GM18498 (cell line): Measurements from ENCODE around the gene ITGA3.

Source experiments
- ATAC-seq: cut with Tn5 transposase; IDR thresholded peaks from one replicate; pipeline ENCODE4 v1.9.1; 2021; ENCODE audit warnings: mild to moderate bottlenecking, moderate library complexity; ENCODE audit not compliant: unreplicated experiment

The ITGA3 gene

DNA sequence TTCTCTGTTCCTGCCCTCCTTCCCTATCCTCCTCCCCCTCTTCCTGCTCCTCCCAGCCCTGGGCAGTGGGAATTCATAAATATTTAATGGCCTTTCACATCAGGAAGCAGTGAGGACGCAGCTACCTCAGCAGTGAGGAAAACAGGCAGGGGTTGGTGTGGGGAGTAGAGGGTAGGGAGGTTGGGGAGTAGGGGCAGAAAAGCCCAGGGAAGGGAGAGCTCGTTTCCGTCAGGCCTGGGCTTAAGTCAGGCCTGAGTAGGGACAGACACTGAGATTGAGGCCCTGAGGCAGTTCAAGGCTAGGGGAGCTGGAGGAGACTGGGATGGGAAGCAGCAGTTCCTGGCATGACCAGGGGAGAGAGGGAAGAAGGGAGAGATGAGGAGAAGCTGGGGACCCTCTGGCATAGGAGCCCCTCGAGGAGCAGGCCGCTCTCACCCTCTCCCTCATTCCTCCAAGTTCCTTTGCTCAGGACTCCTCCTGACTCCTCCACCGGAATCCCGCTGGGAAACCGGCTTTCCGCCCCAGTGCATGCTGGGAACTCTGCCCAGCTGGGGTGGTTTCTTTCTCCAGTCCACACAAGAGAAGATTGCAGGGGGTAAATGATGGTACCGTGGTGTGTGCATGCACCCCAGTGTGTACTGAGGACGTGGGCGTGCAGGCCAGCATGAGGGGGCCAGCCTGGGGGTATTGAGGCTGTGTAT lies 67.9 kb downstream of the ITGA3 start:
- ATAC-seq = no peak

DNA sequence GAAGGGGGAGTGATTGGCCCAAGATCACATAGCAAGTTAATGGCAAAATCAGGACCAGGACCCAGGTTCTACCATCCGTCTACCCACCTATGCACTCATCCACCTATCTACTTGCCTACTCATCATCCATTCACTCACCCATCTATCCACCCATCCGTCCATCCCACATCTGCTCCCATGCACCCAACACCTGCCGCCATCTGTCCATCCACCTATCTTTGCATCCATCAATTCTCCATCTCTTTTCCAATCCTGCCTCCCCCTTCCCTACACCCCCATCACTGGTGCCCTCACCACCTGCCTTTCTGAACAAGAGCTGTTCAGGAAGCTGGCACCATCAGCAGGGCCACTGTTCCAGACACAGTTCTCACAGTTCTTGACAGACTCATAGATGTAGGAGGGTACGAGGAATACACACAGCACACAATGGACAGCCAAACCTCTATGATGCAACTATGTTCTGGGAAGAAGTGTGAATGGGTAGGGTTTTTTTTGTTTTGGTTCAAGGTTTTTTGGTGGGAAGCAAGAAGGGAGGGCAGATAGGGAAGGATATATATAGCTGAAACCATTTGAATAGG lies 69.6 kb downstream of the ITGA3 start:
- ATAC-seq = no peak

DNA sequence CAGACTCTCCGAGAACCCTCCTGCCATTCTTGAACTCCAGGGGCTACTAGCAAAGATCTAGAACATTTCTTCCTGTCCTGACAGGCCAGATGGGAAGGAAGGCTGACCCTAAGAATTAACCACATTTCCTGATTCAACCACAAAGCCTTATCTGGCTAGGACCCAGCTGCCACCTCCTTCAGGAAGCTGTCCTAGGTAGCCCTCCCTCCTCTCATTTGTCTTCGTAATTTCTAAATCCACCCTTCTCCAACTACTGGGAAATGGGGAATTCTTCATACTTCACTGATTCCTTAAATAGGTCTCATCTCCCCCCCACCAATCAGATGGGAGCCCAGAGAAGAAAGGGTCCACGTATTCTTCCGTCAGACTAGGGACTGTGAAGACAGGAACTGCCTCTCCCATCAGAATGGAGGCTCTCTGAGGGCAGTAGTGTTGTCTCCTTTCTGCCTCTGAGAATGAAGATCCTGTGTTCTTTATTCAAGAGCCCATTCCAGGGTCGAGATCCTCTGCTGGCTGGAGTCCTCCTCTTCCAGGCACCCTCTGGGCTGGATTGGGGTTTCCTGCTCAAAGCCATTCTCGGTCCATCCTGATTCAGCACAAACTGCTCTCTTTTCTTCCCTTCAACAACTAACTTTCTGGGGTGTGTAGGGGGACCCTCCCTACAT lies 71.9 kb downstream of the ITGA3 start:
- no peak for ATAC-seq

DNA sequence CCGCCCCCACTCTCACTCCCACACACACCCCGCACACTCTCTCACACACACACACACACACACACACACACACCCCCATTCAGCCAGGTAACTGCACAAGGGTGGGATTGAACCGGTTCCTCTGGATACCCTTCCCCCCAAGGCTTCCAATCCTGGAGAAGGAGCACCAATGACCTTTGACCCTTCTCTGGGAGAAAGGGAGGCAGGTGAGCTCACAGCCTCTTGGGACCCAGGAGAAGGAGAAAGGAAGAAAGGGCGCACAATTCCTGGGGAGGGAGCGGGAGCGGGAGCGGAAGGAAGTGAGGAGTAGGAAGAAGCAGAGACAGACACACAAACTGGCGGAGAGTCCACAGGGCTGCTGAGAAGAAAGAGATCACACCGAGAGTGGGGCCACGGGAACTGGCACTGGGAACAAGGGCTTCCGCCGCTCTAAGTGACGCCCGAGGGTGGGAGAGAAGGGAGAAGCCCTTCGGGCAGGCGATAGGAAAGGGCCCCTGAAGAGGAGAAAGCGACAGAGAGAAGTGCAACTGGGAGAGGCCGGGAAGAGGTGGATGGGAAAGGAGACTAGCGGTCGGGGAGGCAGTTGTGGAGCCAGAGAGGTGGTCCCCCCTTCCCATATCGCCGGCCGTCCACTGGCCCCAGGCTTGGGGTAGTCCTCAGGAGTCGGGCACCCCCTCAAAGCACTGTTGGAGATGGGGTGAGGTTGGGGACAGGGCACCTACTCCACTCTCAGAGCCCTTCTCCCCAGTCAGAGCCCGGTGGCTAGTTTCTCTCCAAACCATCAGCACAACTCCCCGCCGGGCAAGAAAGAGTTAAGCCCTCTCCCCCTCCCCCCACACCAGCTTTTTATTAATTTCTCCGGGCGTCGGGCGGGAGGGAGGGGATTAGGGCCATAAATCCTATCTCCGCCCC lies 72.8 kb downstream of the ITGA3 start:
- ATAC-seq = no peak

DNA sequence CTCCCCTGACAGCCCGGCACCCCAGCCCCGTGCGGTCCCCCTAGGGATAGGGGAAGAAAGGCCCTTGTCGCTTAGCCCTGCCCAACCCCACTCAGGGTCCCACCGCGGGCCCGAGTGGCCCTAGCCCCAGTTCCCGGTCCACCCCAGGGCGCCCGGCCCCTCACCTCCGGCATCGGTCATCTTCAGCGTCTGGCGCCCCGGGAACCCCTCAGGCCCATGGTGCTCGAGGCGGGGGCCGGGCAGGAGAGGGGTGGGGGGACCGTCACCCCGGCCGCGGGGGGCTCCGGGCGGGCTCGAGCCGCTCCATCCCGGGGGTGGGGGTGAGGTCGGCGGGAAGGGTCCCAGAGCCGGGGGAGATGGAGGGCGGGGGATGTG lies 73.4 kb downstream of the ITGA3 start:
- no peak for ATAC-seq

DNA sequence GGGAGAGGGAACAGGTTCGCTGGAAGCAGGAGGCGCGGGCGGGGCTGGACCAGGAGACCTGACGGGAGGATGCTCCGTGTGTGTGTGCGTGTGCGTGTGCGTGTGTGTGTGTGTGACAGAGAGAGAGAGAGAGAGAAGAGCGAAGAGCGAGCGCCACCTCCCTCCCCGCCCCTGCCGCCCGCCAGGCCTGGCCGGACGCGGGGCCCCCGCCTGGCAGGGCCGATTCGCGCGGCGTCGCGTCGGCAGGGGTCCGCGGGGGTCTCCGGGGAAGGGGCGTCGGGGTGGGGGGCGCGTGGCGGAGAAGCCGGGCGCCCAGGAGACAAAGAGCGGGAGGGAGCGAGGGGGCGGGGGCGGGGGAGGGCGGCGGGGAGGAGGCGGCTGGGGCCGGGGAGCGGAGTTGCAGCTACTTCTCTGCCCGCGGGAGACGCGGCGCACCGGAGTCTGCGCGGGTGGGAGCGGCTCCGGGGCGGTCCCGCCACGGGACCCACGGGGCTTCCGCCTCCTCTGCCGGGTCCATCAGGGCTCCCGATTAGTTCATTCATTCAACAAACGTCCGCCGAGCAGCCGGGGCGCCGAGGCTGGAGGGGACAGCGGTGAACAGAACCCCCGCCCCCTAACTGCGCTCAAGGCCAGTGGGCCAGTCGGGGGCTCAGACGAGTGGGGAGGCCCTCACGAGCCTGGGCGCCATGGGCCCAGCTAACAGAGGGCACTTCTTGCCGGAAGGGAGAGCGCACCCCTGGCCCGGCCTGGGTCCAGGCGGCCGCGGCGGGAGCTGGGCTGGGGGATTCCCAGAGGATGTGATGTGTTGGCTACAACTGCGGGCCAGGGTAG lies 74.0 kb downstream of the ITGA3 start, which contains the start of gene SAMD14:
SAMD14 (minus strand) TSS at position 433 of the 831 bp plus-strand sequence. CDS start 5,201 bp downstream, outside the sequence.
- ATAC-seq = no peak

DNA sequence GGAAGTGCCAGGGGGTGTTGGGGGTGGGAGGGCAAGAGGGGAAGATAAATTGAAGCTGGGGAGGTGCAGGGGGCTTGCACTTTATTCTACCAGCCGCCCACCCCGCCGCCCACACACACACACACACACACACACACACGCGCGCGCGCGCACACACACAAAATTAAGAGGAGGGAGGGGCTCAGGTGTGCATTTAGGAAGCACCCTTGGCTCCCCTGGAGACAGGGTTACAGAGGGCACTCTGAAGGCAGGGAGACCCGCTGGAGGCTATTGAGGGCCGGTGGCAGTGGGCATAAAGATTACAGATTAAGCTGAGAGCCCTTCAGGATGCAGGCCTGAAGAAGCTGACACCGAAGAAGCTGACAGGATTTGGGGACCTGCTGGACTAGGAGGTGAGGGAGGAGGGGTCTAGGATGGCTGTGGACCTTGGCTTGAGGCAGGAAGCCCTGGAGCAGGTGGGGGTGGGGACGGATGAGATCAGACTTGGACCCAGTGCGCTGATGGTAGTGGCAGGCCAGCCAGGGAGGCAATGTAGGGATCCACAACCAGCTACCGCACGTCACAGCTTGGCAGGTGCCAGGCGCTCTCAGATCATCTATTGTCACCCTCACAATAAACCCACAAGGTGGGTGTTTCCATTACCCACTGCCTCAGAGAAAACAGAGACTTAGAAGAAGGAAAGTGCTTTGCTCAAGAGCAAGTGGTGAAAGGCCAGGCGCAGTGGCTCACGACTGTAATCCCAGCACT lies 74.8 kb downstream of the ITGA3 start:
- ATAC-seq = no peak

DNA sequence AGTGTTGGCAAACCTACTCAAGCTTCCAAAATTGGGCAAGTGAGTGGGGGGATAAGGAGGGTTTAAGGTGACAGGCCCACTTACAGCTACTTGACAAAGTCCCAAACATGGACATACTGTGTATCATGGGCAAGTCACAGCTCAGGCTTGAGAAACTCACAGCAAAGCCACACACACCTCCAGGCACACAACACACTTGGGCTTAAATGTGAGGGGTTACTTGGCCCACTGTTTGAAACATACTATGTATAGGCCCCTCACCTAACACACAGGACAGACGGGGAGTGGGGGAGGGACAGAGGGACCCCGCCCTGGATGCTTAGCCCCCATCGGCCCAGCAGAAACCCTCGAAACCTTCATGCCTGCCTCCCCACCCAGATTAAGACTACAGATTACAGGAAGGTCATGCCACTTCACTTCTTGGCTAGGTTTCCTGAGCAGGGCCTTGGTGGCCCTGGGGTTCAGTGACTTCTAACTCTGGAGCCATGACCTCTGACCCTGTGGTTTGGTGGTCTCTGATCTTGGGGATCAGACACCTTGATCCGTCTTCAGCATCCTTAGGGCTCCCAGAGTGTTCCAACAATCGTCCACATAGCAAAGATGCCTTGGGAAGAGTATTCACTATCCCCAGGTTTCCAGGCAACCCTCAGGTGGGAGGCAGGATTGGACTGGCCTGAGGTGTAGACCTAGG lies 76.3 kb downstream of the ITGA3 start:
- ATAC-seq = no peak

DNA sequence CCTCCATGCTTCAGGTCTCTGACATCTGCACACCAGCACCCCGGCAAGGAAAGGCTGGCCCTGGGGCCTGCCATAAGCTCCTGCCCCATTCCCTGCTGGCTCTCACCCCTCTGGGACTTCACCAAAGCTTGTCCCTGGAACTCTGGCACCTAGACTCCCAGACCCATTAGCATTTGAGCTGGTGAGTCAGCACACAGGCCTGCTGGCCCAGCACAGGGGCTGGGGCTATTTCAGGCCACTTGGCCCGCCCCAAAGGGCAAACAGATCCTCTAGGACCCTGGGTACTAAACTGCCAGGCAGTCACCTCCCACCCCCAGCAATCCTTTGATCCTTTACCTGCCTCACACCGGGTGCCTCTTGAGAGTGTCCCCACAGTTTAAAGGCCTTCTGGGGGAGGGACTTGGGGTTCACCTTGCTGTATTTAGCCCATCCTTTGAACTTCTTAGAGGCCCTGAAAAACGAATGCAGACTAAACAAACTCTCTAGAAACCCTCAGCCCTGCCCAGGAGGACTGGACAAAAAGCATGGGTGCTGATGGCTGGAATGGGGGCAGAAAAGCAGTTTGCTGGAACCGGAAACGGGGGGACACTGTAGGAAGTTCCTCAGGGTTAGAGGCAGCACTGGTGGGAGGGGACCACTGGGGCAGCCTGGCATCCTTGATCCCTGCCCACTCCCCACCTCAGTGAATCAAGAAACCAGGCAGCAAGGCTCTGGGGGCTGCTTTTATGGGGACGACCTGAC lies 77.3 kb downstream of the ITGA3 start:
- no peak for ATAC-seq

DNA sequence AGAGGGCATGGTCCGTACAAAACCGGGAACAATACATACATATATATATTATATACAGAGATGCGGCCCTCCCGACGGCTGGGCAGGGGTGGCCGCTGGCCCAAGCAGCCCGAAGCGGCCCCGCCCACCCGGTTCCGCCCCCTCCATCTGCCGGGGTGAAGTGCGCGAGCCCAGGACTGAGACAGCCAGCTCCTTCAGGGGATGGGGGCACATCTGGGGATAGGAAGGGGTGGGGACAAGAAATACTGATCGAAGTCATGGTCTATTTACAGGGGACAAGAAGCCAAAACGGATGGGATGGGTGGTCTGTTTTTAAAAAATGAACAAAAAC lies 77.8 kb downstream of the ITGA3 start:
- no peak for ATAC-seq

DNA sequence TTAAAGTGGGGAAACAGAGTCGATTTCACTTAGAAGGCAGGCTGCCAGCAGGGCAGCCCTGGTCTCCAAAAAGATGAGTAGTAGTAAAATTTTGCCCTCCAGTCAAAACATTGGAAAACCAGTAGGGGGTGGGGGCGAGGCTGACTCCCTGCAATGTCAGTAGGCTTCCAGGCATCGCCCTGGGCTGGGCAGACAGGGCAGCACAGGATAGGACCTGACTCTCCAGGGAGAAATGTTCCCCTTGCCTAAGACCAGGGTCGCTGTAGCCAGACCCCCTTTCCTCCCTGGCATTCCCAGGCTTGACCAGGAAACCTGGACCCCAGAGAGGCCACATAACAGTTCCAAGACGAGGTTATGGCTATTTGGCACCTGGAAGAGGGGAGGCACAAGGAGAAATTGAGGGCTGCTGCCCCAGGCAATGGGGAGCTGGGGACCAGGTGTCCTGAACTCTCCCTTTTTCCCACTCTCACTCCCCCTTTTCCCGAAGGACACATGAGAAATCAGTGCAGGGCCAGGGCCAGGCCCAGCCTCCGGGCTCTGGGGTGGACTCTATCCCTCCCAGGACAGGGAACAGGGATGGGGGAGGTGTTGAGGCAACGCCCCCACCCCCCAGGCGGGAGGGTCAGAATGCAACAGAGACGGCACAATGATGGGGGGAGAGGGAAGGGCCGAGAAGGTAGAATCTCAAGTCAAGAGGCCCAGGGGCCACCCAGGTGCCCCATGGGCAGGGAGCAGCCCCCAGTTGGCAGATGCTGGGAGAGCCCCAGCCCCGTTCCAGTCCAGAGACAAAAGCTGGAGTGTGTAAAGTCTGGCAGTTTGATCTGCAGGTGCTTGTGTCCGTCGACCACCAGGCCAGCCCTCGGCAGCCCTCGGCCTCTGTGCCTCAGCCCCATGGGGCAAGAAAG lies 78.5 kb downstream of the ITGA3 start:
- no peak for ATAC-seq

DNA sequence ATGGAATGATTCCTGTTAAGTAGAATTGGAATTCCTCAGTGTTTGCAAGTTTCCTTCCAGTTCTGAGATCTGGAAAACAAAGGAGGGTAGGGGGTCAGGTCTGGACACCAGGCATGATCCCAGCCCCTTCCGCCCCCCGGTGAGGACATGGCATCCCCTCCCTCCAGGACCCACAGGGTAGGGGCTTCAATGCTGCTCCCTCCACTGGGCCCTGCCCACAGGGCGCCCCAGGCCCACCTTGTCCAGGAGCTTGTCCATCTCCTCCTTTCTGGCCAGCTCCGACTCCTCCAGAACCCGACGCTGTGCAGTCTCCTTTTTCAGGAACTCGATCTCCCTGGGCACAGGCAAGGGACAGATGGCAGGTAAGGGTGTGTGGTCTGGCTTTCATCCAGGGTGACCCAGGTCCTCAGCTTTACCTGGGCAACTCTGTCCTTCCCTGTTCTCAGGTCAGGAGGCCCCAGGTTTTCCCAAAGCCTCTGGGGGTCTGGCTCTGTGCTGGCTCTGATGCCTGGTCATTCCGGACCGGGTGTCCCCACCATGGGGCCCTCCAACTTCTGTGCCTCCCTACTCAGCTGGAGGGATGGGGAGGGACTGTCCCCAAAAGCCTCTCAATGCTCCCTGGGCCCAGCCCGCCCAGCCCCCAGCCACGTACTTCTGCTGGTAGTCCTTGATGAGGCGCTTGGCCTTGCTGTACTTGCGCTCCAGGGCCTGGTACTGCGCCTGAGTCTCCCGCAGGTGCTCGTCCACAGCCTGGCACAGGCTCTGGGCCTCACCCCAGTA lies 79.6 kb downstream of the ITGA3 start:
- no peak for ATAC-seq

DNA sequence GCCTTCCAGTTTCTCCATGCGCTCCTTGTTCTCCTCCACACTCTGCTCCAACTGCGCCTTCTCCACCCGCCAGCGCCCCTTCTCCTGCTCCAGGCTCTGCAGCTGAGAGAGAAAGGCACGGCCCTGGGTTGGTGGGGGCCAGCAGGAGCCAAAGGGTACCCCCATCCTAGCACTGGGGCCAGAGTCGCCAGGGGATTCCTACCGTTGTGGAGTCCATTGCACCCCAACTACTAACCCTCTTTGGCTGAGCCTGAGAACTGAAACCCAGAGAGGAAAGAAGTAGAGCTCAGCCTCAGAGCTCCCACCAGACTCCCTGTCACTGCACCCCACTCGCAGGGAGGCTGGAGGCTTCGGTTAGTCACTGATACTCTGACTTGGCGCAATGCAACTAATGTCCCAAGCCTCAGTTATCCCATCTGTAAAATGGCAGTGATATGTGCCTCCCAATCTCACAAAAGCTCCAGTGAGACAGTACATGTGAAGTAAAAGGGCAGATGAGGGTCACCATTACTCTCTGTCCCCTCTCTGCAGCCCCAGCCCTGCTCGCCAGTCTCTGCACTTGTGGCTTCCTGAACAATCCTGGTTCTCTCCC lies 80.3 kb downstream of the ITGA3 start:
- ATAC-seq = no peak

DNA sequence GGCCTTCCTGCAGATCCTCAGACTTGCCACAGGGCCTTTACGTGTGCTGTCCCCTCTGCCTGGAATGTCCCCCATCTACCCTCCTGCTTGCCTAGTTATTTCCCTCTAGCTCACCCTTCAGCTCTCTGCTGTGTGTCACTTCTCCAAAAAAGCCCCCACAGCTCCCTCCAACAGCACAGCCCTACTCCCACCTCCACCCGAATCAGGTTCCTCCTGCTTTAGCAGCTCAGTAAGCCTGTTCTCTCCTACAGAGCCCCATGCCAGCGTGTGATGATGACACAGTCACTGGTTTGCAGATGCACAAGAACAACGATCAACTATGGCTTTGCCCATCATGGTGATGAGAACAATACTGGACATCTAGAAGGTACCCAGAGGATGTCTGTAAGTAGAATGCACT lies 81.1 kb downstream of the ITGA3 start:
- no peak for ATAC-seq

DNA sequence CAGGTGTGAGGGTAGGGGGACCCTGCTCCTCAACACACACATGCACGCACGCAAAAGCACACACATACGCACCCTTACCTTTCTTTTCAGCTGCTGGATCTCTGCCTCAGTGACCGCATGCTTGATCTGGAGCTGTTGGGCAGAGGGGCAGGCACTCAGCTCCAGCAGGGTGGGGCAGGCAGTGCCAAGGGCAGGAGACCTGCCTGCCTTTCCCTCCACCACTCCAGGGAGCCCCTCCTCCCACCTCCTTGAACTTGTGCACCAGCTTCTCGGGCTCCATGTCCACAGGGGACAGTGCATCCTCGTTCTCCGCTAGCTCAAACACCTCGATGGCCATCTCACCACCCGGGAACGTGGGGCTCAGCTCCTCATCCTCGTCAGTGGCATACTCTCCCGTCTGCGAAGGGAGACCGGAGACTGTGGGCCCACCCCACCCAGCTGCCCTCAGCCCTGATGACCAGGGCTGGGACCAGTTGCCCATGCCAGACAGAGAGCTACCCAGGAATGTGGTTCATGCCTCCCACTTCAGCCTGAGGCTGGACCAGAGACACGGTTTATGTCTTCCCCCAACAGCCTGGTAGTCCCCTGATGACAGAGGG lies 83.4 kb downstream of the ITGA3 start:
- ATAC-seq = no peak
